ENCODE data around the gene CACNG3. TPM values are rescaled to one million over a fixed set of nuclear protein-coding genes. Genes with fewer than 3 reads are reported as not detected.

Gene CACNG3
- total and polyA plus RNA-seq, 2 donors (not counting 3 experiments of a cell fraction or from before 2014, with no cell fraction given) = not detected

DNA sequence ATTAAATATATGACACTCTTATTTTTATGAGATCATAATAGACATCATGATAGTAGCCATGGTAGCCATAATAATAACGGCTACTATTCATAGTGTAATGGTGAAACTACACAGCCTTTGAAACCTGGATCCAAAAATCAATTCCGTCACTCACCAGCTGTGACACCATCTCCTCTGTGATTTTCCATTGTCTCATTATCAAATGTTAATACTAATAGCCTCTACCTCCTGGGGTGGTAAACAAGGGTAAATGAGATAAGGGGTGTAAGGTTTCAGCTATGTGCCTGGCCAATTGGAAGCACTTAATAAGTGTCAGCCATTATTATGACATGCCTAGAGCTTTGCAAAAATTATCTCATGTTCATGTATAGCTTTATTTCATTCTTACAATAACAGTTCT, 88.6 kb downstream of the CACNG3 start:
- Histone ChIP-seq H3K9me1 (replicated peaks; ENCODE audit: control insufficient read depth, extremely low read depth, insufficient read depth, low read length) (no peaks in the 10 kb centered on the region), H4K20me1 (replicated peaks; ENCODE audit: control insufficient read depth, extremely low read depth, insufficient read depth, low read length) (no peaks in the 10 kb centered on the region), H3K4me3 (replicated peaks in 1 of 3; ENCODE audit: insufficient read depth in 1 of 3, low read depth in 1 of 3, low read length in 3 of 3) (no peak overlapping the region), H3K27me3 (ENCODE audit: control insufficient read depth in 2 of 2, insufficient read depth in 2 of 2, low read length in 2 of 2) (no peaks in the 10 kb centered on the region), H2AFZ (ENCODE audit: low read depth, low read length) (no peak overlapping the region), H3K4me1 (ENCODE audit: control insufficient read depth, extremely low read depth, insufficient read depth, low read length) (no peaks in the 10 kb centered on the region), H3K9ac (replicated peaks; ENCODE audit: extremely low read depth, insufficient read depth, low read length) (no peak overlapping the region), H3K9me3 (replicated peaks; ENCODE audit: control insufficient read depth, insufficient read depth, low read length) (no peaks in the 10 kb centered on the region), H3K4me2 (ENCODE audit: insufficient read depth, low read length) (no peak overlapping the region), H3K27ac (ENCODE audit: insufficient read depth, low read depth, low read length) (no peak overlapping the region), H3K36me3 (ENCODE audit: control insufficient read depth in 2 of 2, extremely low read depth in 1 of 2, insufficient read depth in 2 of 2, low read length in 2 of 2) (no peaks in the 10 kb centered on the region), H3K79me2 (ENCODE audit: control insufficient read depth, insufficient read depth, low read length) (no peaks in the 10 kb centered on the region)
- BruUV-seq (replicated peaks) = no TSS peak
- FAIRE-seq (no peak), DNase-seq (ENCODE audit: low read depth, low spot score) (no peak)
- dilution Hi-C loops (cut with MboI; ENCODE audit: extremely low pct_ligation_motif_present, low sequenced_read_pairs) (no loop called here), intact Hi-C loops (cut with micrococcal nuclease) (no loop called here)
- TF ChIP-seq JUN (IDR thresholded peaks at IDR 0.05; ENCODE audit: borderline replicate concordance, insufficient read depth, insufficient read length, low read depth) = no peak
- no peak for TF ChIP-seq POLR2AphosphoS5 (IDR thresholded peaks at IDR 0.05; ENCODE audit: insufficient read depth, low read depth, low read length)
- no peak for TF ChIP-seq FOS (IDR thresholded peaks at IDR 0.05; ENCODE audit: borderline replicate concordance, insufficient read depth, low read length)
- TF ChIP-seq, protein P1, sequence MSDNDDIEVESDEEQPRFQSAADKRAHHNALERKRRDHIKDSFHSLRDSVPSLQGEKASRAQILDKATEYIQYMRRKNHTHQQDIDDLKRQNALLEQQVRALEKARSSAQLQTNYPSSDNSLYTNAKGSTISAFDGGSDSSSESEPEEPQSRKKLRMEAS (IDR thresholded peaks at IDR 0.05; ENCODE audit: insufficient read depth, insufficient read length) = no peak
- no peak for TF ChIP-seq GATA2 (IDR thresholded peaks at IDR 0.05; ENCODE audit: insufficient read depth, insufficient read length, low read depth, low read length)
- CTCF ChIA-PET = no interaction called here
- POLR2A ChIA-PET = no interaction called here

DNA sequence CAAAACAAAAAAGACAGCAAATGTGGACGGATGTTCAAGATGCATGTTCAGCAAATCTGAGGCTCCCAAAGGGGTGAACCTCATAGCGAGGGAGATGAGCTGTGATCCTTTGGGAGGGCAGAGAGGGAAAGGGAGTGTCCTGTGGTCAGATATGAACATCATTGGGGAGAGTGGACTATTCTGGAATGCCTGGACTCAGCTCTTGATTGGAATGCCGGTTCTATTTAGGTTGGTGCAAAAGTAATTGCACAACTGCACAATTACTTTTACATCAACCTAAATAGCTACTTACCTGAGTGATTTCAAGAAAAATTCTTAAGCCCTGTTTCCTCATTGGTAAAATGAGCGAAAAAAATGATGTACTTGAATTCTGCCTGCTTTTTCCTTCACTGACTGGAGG, 89.6 kb downstream of the CACNG3 start:
- Histone ChIP-seq H3K9me1 (replicated peaks; ENCODE audit: control insufficient read depth, extremely low read depth, insufficient read depth, low read length) (no peaks in the 10 kb centered on the region), H3K27ac (ENCODE audit: insufficient read depth, low read depth, low read length) (no peak overlapping the region), H3K4me2 (ENCODE audit: insufficient read depth, low read length) (no peak overlapping the region), H3K9me3 (replicated peaks; ENCODE audit: control insufficient read depth, insufficient read depth, low read length) (no peaks in the 10 kb centered on the region), H3K4me3 (replicated peaks in 1 of 3; ENCODE audit: insufficient read depth in 1 of 3, low read depth in 1 of 3, low read length in 3 of 3) (no peak overlapping the region), H3K36me3 (ENCODE audit: control insufficient read depth in 2 of 2, extremely low read depth in 1 of 2, insufficient read depth in 2 of 2, low read length in 2 of 2) (no peaks in the 10 kb centered on the region), H3K4me1 (ENCODE audit: control insufficient read depth, extremely low read depth, insufficient read depth, low read length) (no peaks in the 10 kb centered on the region), H3K27me3 (ENCODE audit: control insufficient read depth in 2 of 2, insufficient read depth in 2 of 2, low read length in 2 of 2) (no peaks in the 10 kb centered on the region), H4K20me1 (replicated peaks; ENCODE audit: control insufficient read depth, extremely low read depth, insufficient read depth, low read length) (no peaks in the 10 kb centered on the region), H2AFZ (ENCODE audit: low read depth, low read length) (no peak overlapping the region), H3K79me2 (ENCODE audit: control insufficient read depth, insufficient read depth, low read length) (no peaks in the 10 kb centered on the region), H3K9ac (replicated peaks; ENCODE audit: extremely low read depth, insufficient read depth, low read length) (no peak overlapping the region)
- dilution Hi-C loops (cut with MboI; ENCODE audit: extremely low pct_ligation_motif_present, low sequenced_read_pairs) (no loop called here), intact Hi-C loops (cut with micrococcal nuclease) (no loop called here)
- DNase-seq (ENCODE audit: low read depth, low spot score) = no peak
- CTCF ChIA-PET = no interaction called here
- no peak for FAIRE-seq
- TF ChIP-seq, protein P1 (IDR thresholded peaks at IDR 0.05; ENCODE audit: insufficient read depth, insufficient read length) = no peak
- TF ChIP-seq GATA2 (IDR thresholded peaks at IDR 0.05; ENCODE audit: insufficient read depth, insufficient read length, low read depth, low read length) (no peak), FOS (IDR thresholded peaks at IDR 0.05; ENCODE audit: borderline replicate concordance, insufficient read depth, low read length) (no peak), POLR2A (IDR thresholded peaks at IDR 0.05; ENCODE audit: low read depth, low read length) (no peak), EZH2 (IDR thresholded peaks at IDR 0.05; ENCODE audit: borderline replicate concordance, low read depth, low read length, severe bottlenecking) (no peak), MYC (IDR thresholded peaks at IDR 0.05; ENCODE audit: low read depth, low read length) (no peak), JUN (IDR thresholded peaks at IDR 0.05; ENCODE audit: borderline replicate concordance, insufficient read depth, insufficient read length, low read depth) (no peak), POLR2AphosphoS5 (IDR thresholded peaks at IDR 0.05; ENCODE audit: insufficient read depth, low read depth, low read length) (no peak)
- TF ChIP-seq, protein P2, sequence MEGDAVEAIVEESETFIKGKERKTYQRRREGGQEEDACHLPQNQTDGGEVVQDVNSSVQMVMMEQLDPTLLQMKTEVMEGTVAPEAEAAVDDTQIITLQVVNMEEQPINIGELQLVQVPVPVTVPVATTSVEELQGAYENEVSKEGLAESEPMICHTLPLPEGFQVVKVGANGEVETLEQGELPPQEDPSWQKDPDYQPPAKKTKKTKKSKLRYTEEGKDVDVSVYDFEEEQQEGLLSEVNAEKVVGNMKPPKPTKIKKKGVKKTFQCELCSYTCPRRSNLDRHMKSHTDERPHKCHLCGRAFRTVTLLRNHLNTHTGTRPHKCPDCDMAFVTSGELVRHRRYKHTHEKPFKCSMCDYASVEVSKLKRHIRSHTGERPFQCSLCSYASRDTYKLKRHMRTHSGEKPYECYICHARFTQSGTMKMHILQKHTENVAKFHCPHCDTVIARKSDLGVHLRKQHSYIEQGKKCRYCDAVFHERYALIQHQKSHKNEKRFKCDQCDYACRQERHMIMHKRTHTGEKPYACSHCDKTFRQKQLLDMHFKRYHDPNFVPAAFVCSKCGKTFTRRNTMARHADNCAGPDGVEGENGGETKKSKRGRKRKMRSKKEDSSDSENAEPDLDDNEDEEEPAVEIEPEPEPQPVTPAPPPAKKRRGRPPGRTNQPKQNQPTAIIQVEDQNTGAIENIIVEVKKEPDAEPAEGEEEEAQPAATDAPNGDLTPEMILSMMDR (IDR thresholded peaks at IDR 0.05; ENCODE audit: extremely low read depth in 1 of 2, insufficient read depth in 1 of 2, low read depth in 1 of 2, low read length in 2 of 2) = no peak
- POLR2A ChIA-PET = no interaction called here
- no TSS peak for BruUV-seq (replicated peaks)
